C4-2B (cell line): ENCODE results near the gene DNAH6.

Source experiments
- ZFX ChIP-seq: fragments of 450-650 bp; IDR thresholded peaks from 2 replicates; pipeline ENCODE4 v1.6.1; 2017
- TF ChIP-seq, protein P1 (sequence below): fragments of 450-650 bp; conservative IDR thresholded peaks from 2 replicates; pipeline ENCODE4 v1.5.1; 2017; ENCODE audit warnings: mild to moderate bottlenecking

DNA sequence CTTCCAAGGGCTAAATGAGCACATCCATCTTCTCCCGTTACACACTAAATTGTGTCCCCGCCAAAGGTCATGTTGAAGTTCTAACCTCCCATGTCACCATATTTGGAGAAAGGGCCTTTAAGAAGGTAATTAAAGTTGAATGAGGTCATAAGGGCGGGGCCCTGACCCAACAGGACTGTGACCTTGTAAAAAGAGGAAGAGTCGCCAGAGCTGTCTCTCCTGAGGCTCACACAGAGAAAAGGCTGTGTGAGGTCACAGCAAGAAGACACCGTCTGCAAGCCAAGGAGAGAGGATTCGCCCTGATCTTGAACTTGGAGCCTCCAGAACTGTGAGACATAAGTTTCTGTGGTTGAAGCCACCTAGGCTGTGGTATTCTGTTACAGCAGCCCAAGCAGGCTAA lies 340.5 kb downstream of the DNAH6 start:
- TF ChIP-seq, protein P1, sequence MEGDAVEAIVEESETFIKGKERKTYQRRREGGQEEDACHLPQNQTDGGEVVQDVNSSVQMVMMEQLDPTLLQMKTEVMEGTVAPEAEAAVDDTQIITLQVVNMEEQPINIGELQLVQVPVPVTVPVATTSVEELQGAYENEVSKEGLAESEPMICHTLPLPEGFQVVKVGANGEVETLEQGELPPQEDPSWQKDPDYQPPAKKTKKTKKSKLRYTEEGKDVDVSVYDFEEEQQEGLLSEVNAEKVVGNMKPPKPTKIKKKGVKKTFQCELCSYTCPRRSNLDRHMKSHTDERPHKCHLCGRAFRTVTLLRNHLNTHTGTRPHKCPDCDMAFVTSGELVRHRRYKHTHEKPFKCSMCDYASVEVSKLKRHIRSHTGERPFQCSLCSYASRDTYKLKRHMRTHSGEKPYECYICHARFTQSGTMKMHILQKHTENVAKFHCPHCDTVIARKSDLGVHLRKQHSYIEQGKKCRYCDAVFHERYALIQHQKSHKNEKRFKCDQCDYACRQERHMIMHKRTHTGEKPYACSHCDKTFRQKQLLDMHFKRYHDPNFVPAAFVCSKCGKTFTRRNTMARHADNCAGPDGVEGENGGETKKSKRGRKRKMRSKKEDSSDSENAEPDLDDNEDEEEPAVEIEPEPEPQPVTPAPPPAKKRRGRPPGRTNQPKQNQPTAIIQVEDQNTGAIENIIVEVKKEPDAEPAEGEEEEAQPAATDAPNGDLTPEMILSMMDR, result no peak
- TF ChIP-seq ZFX, result no peak
